ENCODE measurements around the gene KIAA1210. TPM values are rescaled to one million over a fixed set of nuclear protein-coding genes. Genes with fewer than 3 reads are reported as not detected.

Gene KIAA1210
- total RNA-seq, 3 donors from 2014 or later (not counting 1 experiment from before 2014, with no cell fraction given): not detected

DNA sequence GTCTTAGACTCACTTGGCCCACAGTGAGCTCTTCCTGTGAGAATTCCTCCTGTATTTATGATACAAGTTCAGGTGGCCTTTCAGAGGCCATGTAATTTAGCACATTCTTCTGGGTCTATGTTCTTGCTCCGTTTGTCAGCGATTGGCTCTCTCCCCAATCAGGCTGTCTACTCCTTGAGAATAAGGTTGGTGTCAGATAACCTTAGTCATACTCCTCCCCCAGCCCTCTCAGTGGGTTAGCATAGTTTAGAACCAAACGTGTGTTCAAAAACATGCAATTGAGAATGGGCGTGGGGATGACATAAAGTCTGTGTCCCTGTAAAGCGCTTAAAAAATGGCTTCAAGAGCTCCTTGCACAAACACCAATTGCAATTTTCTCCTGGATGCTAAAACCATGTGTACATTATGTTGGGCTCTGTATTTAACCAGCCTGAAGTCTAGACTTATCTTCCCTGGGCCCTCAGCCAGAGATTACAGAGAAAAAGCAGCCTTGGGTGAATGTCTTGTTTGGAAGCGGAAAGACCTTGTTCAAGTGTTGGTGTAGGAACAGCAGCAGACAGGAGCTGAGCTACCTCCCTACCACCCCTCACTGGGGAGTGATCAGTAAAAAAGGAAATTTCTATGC is 64.8 kb downstream of the KIAA1210 start:
- TF ChIP-seq, protein P1, sequence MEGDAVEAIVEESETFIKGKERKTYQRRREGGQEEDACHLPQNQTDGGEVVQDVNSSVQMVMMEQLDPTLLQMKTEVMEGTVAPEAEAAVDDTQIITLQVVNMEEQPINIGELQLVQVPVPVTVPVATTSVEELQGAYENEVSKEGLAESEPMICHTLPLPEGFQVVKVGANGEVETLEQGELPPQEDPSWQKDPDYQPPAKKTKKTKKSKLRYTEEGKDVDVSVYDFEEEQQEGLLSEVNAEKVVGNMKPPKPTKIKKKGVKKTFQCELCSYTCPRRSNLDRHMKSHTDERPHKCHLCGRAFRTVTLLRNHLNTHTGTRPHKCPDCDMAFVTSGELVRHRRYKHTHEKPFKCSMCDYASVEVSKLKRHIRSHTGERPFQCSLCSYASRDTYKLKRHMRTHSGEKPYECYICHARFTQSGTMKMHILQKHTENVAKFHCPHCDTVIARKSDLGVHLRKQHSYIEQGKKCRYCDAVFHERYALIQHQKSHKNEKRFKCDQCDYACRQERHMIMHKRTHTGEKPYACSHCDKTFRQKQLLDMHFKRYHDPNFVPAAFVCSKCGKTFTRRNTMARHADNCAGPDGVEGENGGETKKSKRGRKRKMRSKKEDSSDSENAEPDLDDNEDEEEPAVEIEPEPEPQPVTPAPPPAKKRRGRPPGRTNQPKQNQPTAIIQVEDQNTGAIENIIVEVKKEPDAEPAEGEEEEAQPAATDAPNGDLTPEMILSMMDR (IDR thresholded peaks at IDR 0.05): no peak
- 85% methylated on average over 5 of the region's 6 CpGs for WGBS (ENCODE audit: insufficient coverage)
- Mint-ChIP-seq H3K4me3 (no peak overlapping the region), H3K9me3 (no peaks in the 10 kb centered on the region), H3K36me3 (no peaks in the 10 kb centered on the region), H3K27ac (no peak overlapping the region), H3K4me1 (no peaks in the 10 kb centered on the region), H3K27me3 (ENCODE audit: low read depth in 2 of 2) (peaks cover 2 to 20% of the 10 kb centered on the region in 2 donors)
- ATAC-seq: no peak
- no peaks in the 10 kb centered on the region for H3K4me1 ChIP-seq (ENCODE audit: control insufficient read depth, insufficient read depth, low read length)
- H3K27me3 ChIP-seq (ENCODE audit: control insufficient read depth, insufficient read depth, low read length): no peaks in the 10 kb centered on the region
- no peaks in the 10 kb centered on the region for H3K9me3 ChIP-seq (ENCODE audit: control insufficient read depth, insufficient read depth, low read length)
- no peak overlapping the region for H3K4me3 ChIP-seq (ENCODE audit: low read length)
- DNase-seq: no peak
- no peaks in the 10 kb centered on the region for H3K36me3 ChIP-seq (ENCODE audit: control insufficient read depth, insufficient read depth, low read length)
- intact Hi-C loops (cut with micrococcal nuclease): no loop called here
- H3K27ac ChIP-seq (ENCODE audit: low read length): no peak overlapping the region

DNA sequence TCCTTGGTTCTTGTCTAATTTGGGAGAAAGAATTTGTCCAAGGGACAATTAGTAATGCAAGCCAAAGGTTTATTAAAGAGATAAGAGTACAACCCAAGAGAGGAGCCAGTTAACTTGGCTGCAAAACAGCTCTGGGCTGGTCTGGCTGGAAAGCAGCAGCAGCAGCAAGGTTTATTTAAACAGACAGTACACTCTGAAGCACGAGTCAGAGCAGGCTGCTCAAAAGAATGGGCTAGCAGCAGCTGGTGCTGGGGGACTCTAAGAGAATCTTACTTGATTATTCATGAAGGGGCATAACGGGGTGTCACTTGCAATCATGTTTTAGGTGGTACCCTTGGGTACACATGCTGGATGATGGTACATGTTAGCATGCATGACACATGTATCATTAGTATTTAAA is 71.9 kb downstream of the KIAA1210 start:
- H3K4me3 Mint-ChIP-seq: no peak overlapping the region
- H3K27me3 ChIP-seq (ENCODE audit: control insufficient read depth, insufficient read depth, low read length): no peaks in the 10 kb centered on the region
- TF ChIP-seq, protein P1 (IDR thresholded peaks at IDR 0.05): no peak
- H3K27ac ChIP-seq (ENCODE audit: low read length): no peak overlapping the region
- ATAC-seq: no peak
- no peaks in the 10 kb centered on the region for H3K4me1 Mint-ChIP-seq
- no peaks in the 10 kb centered on the region for H3K36me3 Mint-ChIP-seq
- no peak overlapping the region for H3K27ac Mint-ChIP-seq
- no peaks in the 10 kb centered on the region for H3K9me3 ChIP-seq (ENCODE audit: control insufficient read depth, insufficient read depth, low read length)
- no peaks in the 10 kb centered on the region for H3K9me3 Mint-ChIP-seq
- H3K36me3 ChIP-seq (ENCODE audit: control insufficient read depth, insufficient read depth, low read length): no peaks in the 10 kb centered on the region
- no peaks in the 10 kb centered on the region for H3K4me1 ChIP-seq (ENCODE audit: control insufficient read depth, insufficient read depth, low read length)
- DNase-seq: no peak
- intact Hi-C loops (cut with micrococcal nuclease): no loop called here
- no peak overlapping the region for H3K4me3 ChIP-seq (ENCODE audit: low read length)
- H3K27me3 Mint-ChIP-seq (ENCODE audit: low read depth in 2 of 2): peaks cover 0 to 35% of the 10 kb centered on the region in 2 donors
- 81% methylated on average over 1 of the region's 2 CpGs for WGBS (ENCODE audit: insufficient coverage)

DNA sequence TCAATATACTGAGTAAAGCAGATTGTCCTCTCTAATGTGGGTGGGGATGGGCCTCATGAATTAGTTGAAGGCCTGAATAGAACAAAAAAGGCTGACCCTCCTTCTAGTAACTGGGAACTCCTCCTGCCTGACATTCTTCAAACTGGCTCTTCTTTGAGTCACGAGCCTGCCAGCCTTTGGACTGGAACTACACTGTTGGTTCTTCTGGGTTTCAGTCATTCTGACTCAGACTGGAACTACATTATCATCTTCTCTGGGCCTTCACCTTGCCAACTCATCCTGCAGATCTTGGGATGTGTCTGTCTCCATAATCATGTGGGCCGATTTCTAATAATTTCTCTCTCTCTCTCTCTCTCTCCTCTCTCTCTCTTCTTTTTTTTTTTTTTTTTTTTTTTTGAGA is 81.7 kb downstream of the KIAA1210 start:
- TF ChIP-seq, protein P1 (IDR thresholded peaks at IDR 0.05): no peak

DNA sequence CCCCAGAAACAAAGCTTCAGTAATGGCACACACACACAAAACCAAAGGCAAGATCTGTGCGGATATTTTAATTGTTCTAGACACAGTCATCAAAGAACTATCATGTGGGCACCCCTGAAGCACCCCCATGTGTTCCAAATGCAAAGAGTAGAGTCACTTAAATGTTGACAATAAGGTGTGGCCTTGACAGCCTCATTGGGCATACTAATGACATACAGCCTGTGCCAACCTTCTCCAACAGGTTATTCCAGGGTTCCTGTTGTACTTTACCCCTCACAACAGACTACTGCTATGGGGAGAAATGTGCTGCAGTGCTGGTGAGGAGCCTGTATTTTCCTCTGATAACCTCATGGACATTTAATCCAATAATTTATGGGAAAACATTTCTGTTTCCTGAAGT is 84.6 kb downstream of the KIAA1210 start:
- Mint-ChIP-seq H3K27me3 (ENCODE audit: low read depth in 2 of 2) (peaks cover 2 to 8% of the 10 kb centered on the region in 2 donors), H3K4me1 (no peaks in the 10 kb centered on the region), H3K4me3 (no peak overlapping the region), H3K9me3 (no peaks in the 10 kb centered on the region), H3K36me3 (no peaks in the 10 kb centered on the region), H3K27ac (no peak overlapping the region)
- Histone ChIP-seq H3K4me1 (ENCODE audit: control insufficient read depth, insufficient read depth, low read length) (no peaks in the 10 kb centered on the region), H3K27me3 (ENCODE audit: control insufficient read depth, insufficient read depth, low read length) (no peaks in the 10 kb centered on the region), H3K9me3 (ENCODE audit: control insufficient read depth, insufficient read depth, low read length) (no peaks in the 10 kb centered on the region), H3K27ac (ENCODE audit: low read length) (no peak overlapping the region), H3K36me3 (ENCODE audit: control insufficient read depth, insufficient read depth, low read length) (no peaks in the 10 kb centered on the region), H3K4me3 (ENCODE audit: low read length) (no peak overlapping the region)
- TF ChIP-seq, protein P1 (IDR thresholded peaks at IDR 0.05): no peak
- WGBS (ENCODE audit: insufficient coverage): no CpG with 5 or more reads among the region's 1 CpG
- ATAC-seq: no peak
- intact Hi-C loops (cut with micrococcal nuclease): no loop called here
- no peak for DNase-seq

More for the DNA sequence above, 81.7 kb downstream of the KIAA1210 start:
- Histone ChIP-seq H3K9me3 (ENCODE audit: control insufficient read depth, insufficient read depth, low read length) (no peaks in the 10 kb centered on the region), H3K36me3 (ENCODE audit: control insufficient read depth, insufficient read depth, low read length) (no peaks in the 10 kb centered on the region), H3K4me3 (ENCODE audit: low read length) (no peak overlapping the region), H3K27ac (ENCODE audit: low read length) (no peak overlapping the region), H3K4me1 (ENCODE audit: control insufficient read depth, insufficient read depth, low read length) (no peaks in the 10 kb centered on the region), H3K27me3 (ENCODE audit: control insufficient read depth, insufficient read depth, low read length) (no peaks in the 10 kb centered on the region)
- Mint-ChIP-seq H3K4me1 (no peaks in the 10 kb centered on the region), H3K27ac (no peak overlapping the region), H3K36me3 (no peaks in the 10 kb centered on the region), H3K27me3 (ENCODE audit: low read depth in 2 of 2) (peaks cover 2 to 21% of the 10 kb centered on the region in 2 donors), H3K9me3 (no peaks in the 10 kb centered on the region), H3K4me3 (no peak overlapping the region)
- intact Hi-C loops (cut with micrococcal nuclease): no loop called here
- ATAC-seq: no peak
- 74% methylated on average over 2 of the region's 2 CpGs for WGBS (ENCODE audit: insufficient coverage)
- no peak for DNase-seq
